Tibial artery (tissue), 4 donors: Measurements from ENCODE around the gene NOTUM.

ENCODE experiments used
- DNase-seq, 2 donors: peaks; one replicate each; pipeline ENCODE4 v3.0.0-alpha.2; 2019
- H3K27ac ChIP-seq, 2 donors: fragments of 200-600 bp; sonication (generic) in 1 of 2; 1 replicate in 1 of 2; 2 replicates in 1 of 2; pipeline ENCODE4 v1.5.1; 2018 to 2019; ENCODE audit warnings: mild to moderate bottlenecking in 1 of 2
- H3K27me3 ChIP-seq, 2 donors: fragments of 200-600 bp; sonication (generic) in 1 of 2; one replicate each; pipeline versions ENCODE4 v1.5.1 to v1.6.0; 2016 to 2019
- H3K36me3 ChIP-seq, 3 donors: fragments of 200-600 bp; sonication (generic) in 2 of 3; one replicate each; pipeline ENCODE4 v1.5.1; 2016 to 2019; ENCODE audit warnings: mild to moderate bottlenecking in 2 of 3
- H3K4me1 ChIP-seq, 4 donors: fragments of 200-600 bp; sonication (generic) in 2 of 4; 1 replicate in 3 of 4; 2 replicates in 1 of 4; pipeline ENCODE4 v1.5.1; 2016 to 2019
- H3K4me3 ChIP-seq, 2 donors: fragments of 200-600 bp; sonication (generic) in 1 of 2; 1 replicate in 1 of 2; 2 replicates in 1 of 2; pipeline ENCODE4 v1.5.1; 2018 to 2019; ENCODE audit warnings: mild to moderate bottlenecking in 2 of 2
- H3K9me3 ChIP-seq, 3 donors: fragments of 200-600 bp; sonication (generic) in 1 of 3; one replicate each; pipeline ENCODE4 v1.5.1; 2016 to 2019
- CTCF ChIP-seq, 2 experiments: fragments of 200-600 bp in 1 of 2; fragments of 450-650 bp in 1 of 2; IDR thresholded peaks; one replicate each; pipeline ENCODE4 v1.5.1; 2017 to 2019; ENCODE audit warnings: antibody characterized with exemption in 2 of 2, mild to moderate bottlenecking in 1 of 2, moderate library complexity in 1 of 2
- intact Hi-C: fragments of 100-400 bp; cut with DNase I; formaldehyde crosslinking; loops from one replicate; pipeline ENCODE4 v1.15.0; 2023; ENCODE audit warnings: low total_unique reads

The NOTUM gene

GRCh38 chr17:81952792-81953228, 8.2 kb downstream of the NOTUM start:
- H3K27ac ChIP-seq, result no peak overlapping the region
- no peaks in the 10 kb centered on the region for H3K9me3 ChIP-seq
- intact Hi-C loops, result no loop called here
- H3K27me3 ChIP-seq, result peaks cover 0 to 47% of the 10 kb centered on the region in 2 donors
- TF ChIP-seq CTCF (IDR thresholded peaks at IDR 0.05), result no peak
- no peak for DNase-seq
- no peak overlapping the region for H3K4me3 ChIP-seq
- no peaks in the 10 kb centered on the region for H3K36me3 ChIP-seq
- H3K4me1 ChIP-seq, result no peaks in the 10 kb centered on the region

DNA sequence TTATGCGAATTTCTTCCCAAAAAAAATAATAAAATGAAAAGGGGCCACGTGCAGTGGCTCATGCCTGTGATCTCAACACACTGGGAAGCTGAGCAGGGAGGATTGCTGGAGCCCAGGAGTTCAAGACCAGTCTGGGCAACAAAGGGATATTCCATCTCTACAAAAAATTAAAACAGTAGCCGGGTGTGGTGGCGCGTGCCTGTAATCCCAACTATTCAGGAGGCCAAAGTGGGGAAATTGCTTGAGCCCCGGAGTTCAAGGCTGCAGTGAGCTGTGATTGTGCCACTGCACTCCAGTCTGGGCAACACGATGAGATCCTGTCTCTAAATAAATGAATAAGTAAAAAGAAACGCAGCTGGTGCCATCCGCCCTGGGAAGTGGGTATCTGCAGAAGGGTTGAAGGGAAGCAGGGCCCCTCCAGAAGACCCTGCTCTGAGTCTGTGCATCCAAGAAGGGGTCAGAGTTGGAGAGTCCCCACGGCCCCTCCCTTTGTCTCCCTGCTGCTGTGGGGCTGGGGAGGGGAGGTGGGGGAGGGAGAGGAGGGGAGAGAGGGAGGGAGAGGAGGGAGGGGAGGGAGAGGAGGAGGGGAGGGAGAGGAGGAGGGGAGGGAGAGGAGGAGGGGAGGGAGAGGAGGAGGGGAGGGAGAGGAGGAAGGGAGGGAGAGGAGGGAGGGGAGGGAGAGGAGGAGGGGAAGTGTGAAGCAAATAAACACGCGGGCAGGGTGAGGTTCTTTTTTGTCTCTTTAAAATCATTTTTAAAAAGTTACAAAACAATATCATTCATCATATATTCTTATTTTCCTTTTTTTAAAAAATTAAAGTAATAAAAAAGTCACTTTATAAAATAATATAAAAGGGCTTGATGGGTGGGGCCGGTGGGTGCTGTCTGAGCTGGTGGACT, 9.0 kb downstream of the NOTUM start:
- intact Hi-C loops, result no loop called here
- no peak for DNase-seq
- no peaks in the 10 kb centered on the region for H3K4me1 ChIP-seq
- no peaks in the 10 kb centered on the region for H3K9me3 ChIP-seq
- no peak overlapping the region for H3K4me3 ChIP-seq
- no peaks in the 10 kb centered on the region for H3K36me3 ChIP-seq
- no peak overlapping the region for H3K27ac ChIP-seq
- no peak for TF ChIP-seq CTCF (IDR thresholded peaks at IDR 0.05)
- H3K27me3 ChIP-seq, result peaks cover 0 to 40% of the 10 kb centered on the region in 2 donors

- no peak for DNase-seq
- intact Hi-C loops, result no loop called here
- peaks cover 0 to 26% of the 10 kb centered on the region in 2 donors for H3K27me3 ChIP-seq
These were observed 10.5 kb downstream of the NOTUM start for GRCh38 chr17:81950501-81950900.

DNA sequence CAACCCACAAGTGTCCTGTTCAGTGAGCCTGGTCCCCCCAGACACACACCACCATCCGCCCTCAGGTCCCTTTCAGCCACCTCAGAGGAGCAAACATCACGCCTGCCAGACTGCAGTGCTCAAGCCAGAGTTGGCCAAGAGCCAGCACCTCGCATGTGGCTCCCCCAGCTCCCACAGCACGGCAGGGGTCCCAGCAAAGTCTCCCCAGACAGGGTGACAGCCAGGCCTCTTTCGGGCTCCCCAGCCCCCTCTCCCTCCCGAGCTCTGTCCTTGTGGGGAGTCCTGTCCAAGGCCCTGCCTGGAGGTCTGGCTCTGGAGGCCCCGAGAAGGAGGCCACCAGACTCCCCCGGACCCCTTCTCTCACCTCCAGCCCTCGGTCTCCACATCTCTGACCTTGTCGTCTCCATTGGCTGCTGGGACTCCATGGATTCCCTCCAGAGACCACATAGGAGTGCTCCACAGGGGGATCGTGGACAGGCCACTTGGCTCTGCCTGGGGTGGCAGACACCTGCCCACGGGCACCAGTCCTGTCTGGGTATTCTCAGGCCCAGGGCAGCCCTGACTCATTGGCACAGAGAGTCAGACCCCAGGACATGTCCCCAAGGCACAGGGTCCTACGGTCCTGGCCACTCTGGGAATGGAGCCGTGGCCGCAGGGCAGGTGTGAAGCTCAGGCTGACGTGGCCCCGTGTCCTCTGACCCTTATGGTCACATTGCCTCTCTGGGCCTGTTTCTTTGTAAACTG, 12.2 kb downstream of the NOTUM start:
- DNase-seq, result no peak
- intact Hi-C loops, result no loop called here
- H3K36me3 ChIP-seq, result no peaks in the 10 kb centered on the region
- TF ChIP-seq CTCF (IDR thresholded peaks at IDR 0.05), result no peak
- H3K4me3 ChIP-seq, result no peak overlapping the region
- no peaks in the 10 kb centered on the region for H3K9me3 ChIP-seq
- H3K4me1 ChIP-seq, result no peaks in the 10 kb centered on the region
- H3K27ac ChIP-seq, result no peak overlapping the region
- H3K27me3 ChIP-seq, result peaks cover 0 to 22% of the 10 kb centered on the region in 2 donors

More at GRCh38 chr17:81950501-81950900, 10.5 kb downstream of the NOTUM start:
- Histone ChIP-seq H3K4me1 (no peaks in the 10 kb centered on the region), H3K36me3 (no peaks in the 10 kb centered on the region), H3K4me3 (no peak overlapping the region), H3K9me3 (no peaks in the 10 kb centered on the region), H3K27ac (no peak overlapping the region)
- no peak for TF ChIP-seq CTCF (IDR thresholded peaks at IDR 0.05)

GRCh38 chr17:81947189-81947588, 13.8 kb downstream of the NOTUM start, which contains the start of gene MYADML2:
TSS of gene MYADML2 (minus strand) at chr17:81947233. CDS start at chr17:81941741, 5,492 bp downstream.
- Histone ChIP-seq H3K27me3 (peaks cover 0 to 29% of the 10 kb centered on the region in 2 donors), H3K9me3 (no peaks in the 10 kb centered on the region), H3K27ac (no peak within 1 kb of the TSS), H3K36me3 (no peaks in the 10 kb centered on the region), H3K4me3 (no peak within 1 kb of the TSS), H3K4me1 (peaks cover 0 to 1% (median 0%) of the 10 kb centered on the region in 4 donors)
- intact Hi-C loops, result no loop called here
- DNase-seq, result no peak
- no peak for TF ChIP-seq CTCF (IDR thresholded peaks at IDR 0.05)
